Neural progenitor cell (in vitro differentiated cells): ENCODE data around the gene SIVA1.
A peak's percentile ranks its signal among the peaks of the same experiment; 100 is the strongest.

Experiments
- EZH2 ChIP-seq: fragments of 200-600 bp; sonication (generic); IDR thresholded peaks from 2 replicates; pipeline ENCODE4 v1.6.1; 2017; ENCODE audit warnings: antibody characterized with exemption, mild to moderate bottlenecking, moderate library complexity
- TF ChIP-seq, protein P1 (sequence below): fragments of 200-600 bp; sonication (generic); IDR thresholded peaks from 2 replicates; pipeline ENCODE4 v1.5.1; 2017; ENCODE audit warnings: antibody characterized with exemption, mild to moderate bottlenecking

DNA sequence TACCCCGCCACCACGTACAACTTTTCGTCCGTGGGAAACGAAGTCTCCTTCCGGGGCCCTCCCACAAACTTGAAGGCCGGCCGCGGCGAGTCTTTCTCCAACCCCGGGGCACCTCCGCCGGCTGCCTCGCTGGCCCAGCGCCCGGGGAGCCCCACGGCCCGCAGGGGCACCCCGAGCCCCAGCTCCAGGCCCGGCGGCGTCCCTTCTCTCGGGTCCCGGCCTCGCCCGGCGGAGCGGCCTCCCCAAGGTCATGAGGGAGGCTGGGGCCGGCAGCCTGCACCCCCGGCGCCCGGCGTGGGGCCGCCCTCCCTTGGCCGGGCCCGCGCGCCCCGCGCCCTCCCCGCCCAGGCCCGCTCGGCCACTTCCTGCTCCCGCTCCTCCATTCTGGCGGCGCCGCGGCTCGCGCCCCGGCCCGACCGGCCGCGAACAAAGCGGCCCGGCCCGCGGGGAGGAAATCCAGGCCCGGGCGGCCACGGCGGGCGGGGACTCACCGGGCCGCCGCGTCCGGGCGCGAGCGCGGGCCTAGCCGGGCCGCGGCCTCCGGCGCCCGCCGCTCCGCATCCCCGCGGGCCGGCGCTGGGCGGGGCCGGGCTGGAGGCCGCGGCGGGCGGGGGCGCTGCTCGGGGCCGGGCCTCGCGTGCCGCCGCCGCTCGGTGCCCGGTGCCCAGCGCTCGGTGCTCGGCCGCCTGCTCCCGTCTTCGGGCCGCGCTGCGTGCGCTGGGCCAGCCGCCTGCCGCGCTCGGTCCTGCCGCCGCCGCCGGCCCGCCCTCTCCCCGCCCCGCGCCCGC, 42.2 kb downstream of the SIVA1 start, which contains the start of gene AKT1:
- TF ChIP-seq, protein P1, sequence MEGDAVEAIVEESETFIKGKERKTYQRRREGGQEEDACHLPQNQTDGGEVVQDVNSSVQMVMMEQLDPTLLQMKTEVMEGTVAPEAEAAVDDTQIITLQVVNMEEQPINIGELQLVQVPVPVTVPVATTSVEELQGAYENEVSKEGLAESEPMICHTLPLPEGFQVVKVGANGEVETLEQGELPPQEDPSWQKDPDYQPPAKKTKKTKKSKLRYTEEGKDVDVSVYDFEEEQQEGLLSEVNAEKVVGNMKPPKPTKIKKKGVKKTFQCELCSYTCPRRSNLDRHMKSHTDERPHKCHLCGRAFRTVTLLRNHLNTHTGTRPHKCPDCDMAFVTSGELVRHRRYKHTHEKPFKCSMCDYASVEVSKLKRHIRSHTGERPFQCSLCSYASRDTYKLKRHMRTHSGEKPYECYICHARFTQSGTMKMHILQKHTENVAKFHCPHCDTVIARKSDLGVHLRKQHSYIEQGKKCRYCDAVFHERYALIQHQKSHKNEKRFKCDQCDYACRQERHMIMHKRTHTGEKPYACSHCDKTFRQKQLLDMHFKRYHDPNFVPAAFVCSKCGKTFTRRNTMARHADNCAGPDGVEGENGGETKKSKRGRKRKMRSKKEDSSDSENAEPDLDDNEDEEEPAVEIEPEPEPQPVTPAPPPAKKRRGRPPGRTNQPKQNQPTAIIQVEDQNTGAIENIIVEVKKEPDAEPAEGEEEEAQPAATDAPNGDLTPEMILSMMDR = no peak
- TF ChIP-seq EZH2 = peak; percentile 9
